HG02763 (cell line): ENCODE measurements around the gene SAPCD2.
A peak's percentile ranks its signal among the peaks of the same experiment; 100 is the strongest.

Experiments used
- ATAC-seq: cut with Tn5 transposase; IDR thresholded peaks from one replicate; pipeline ENCODE4 v1.9.1; 2021; ENCODE audit warnings: mild to moderate bottlenecking, moderate library complexity; ENCODE audit not compliant: unreplicated experiment

SAPCD2 gene

GRCh38 chr9:137107982-137108381 lies 37.6 kb upstream of the SAPCD2 start:
- ATAC-seq: no peak

- ATAC-seq: no peak
Measured at GRCh38 chr9:137107312-137107921, 37.1 kb upstream of the SAPCD2 start.

- ATAC-seq: no peak
Measured at GRCh38 chr9:137106662-137107250, 36.4 kb upstream of the SAPCD2 start.

GRCh38 chr9:137105814-137106661 lies 35.7 kb upstream of the SAPCD2 start:
- ATAC-seq: no peak

GRCh38 chr9:137103206-137103999 lies 33.0 kb upstream of the SAPCD2 start:
- ATAC-seq: no peak

- no peak for ATAC-seq
Measured at GRCh38 chr9:137099231-137099630, 28.9 kb upstream of the SAPCD2 start.

GRCh38 chr9:137097761-137098462 lies 27.6 kb upstream of the SAPCD2 start:
- ATAC-seq: no peak

GRCh38 chr9:137096785-137097546 lies 26.6 kb upstream of the SAPCD2 start:
- ATAC-seq: no peak

GRCh38 chr9:137095664-137096517 lies 25.5 kb upstream of the SAPCD2 start:
- peak; percentile 54 for ATAC-seq

GRCh38 chr9:137089232-137089947 lies 19.0 kb upstream of the SAPCD2 start:
- ATAC-seq: no peak

- no peak for ATAC-seq
Measured at GRCh38 chr9:137088121-137088520, 17.8 kb upstream of the SAPCD2 start.

- no peak for ATAC-seq
Measured at GRCh38 chr9:137087409-137087925, 17.1 kb upstream of the SAPCD2 start.

- ATAC-seq: peak; percentile 81
Measured at GRCh38 chr9:137086531-137087408, 16.4 kb upstream of the SAPCD2 start, which contains the start of gene MAN1B1. Gene MAN1B1 (plus strand): TSS chr9:137086985. CDS start chr9:137087000, 15 bp downstream.

- no peak for ATAC-seq
Measured at GRCh38 chr9:137085920-137086530, 15.7 kb upstream of the SAPCD2 start.

GRCh38 chr9:137084526-137084925 lies 14.2 kb upstream of the SAPCD2 start:
- no peak for ATAC-seq

- ATAC-seq: no peak
Measured at GRCh38 chr9:137083394-137084004, 13.1 kb upstream of the SAPCD2 start.
